NT2/D1 (cell line): Measurements from ENCODE around the gene SDC3.

Experiments
- SUZ12 ChIP-seq: IDR thresholded peaks from 2 replicates; pipeline ENCODE4 v1.6.1; 2011; ENCODE audit not compliant: insufficient read length, insufficient read depth; ENCODE audit errors: extremely low read depth
- YY1 ChIP-seq: IDR thresholded peaks from 2 replicates; pipeline ENCODE4 v1.6.1; 2011; ENCODE audit not compliant: insufficient read length, insufficient read depth
- ZNF274 ChIP-seq: IDR thresholded peaks from 2 replicates; pipeline ENCODE4 v1.6.1; 2011; ENCODE audit warnings: mild to moderate bottlenecking, low read depth, low read length

GRCh38 chr1:30887485-30888315 lies 20.9 kb downstream of the SDC3 start:
- TF ChIP-seq SUZ12: no peak
- TF ChIP-seq ZNF274: no peak
- no peak for TF ChIP-seq YY1
